Measurements from ENCODE around the gene KRT74.

The KRT74 gene

GRCh38 chr12:52559979-52560378 lies 13.7 kb downstream of the KRT74 start:
- no peak for TF ChIP-seq CTCF (IDR thresholded peaks at IDR 0.05)
- TF ChIP-seq ZFX (IDR thresholded peaks at IDR 0.05; ENCODE audit: borderline replicate concordance) = no peak
- no peak overlapping the region for H3K27ac ChIP-seq

GRCh38 chr12:52558781-52559445 lies 14.7 kb downstream of the KRT74 start:
- H3K27ac ChIP-seq = no peak overlapping the region
- TF ChIP-seq ZFX (IDR thresholded peaks at IDR 0.05; ENCODE audit: borderline replicate concordance) (no peak), CTCF (IDR thresholded peaks at IDR 0.05) (no peak)

- TF ChIP-seq ZFX (IDR thresholded peaks at IDR 0.05; ENCODE audit: borderline replicate concordance) = no peak
- no peak for TF ChIP-seq CTCF (IDR thresholded peaks at IDR 0.05)
- H3K27ac ChIP-seq = no peak overlapping the region
Observed at GRCh38 chr12:52557476-52557875, 16.2 kb downstream of the KRT74 start.

- H3K27ac ChIP-seq = no peak overlapping the region
- TF ChIP-seq ZFX (IDR thresholded peaks at IDR 0.05; ENCODE audit: borderline replicate concordance) = no peak
- TF ChIP-seq CTCF (IDR thresholded peaks at IDR 0.05) = no peak
Observed at GRCh38 chr12:52555577-52555976, 18.1 kb downstream of the KRT74 start.

GRCh38 chr12:52552681-52553195 lies 20.9 kb downstream of the KRT74 start, which contains the start of gene KRT71:
TSS of gene KRT71 (minus strand) at chr12:52553145. CDS start at chr12:52553077, 68 bp downstream.
- no peak within 1 kb of the TSS for H3K27ac ChIP-seq
- TF ChIP-seq ZFX (IDR thresholded peaks at IDR 0.05; ENCODE audit: borderline replicate concordance) (no peak), CTCF (IDR thresholded peaks at IDR 0.05) (no peak)

GRCh38 chr12:52552055-52552454 lies 21.6 kb downstream of the KRT74 start:
- no peak for TF ChIP-seq ZFX (IDR thresholded peaks at IDR 0.05; ENCODE audit: borderline replicate concordance)
- TF ChIP-seq CTCF (IDR thresholded peaks at IDR 0.05) = no peak

GRCh38 chr12:52551216-52551865 lies 22.3 kb downstream of the KRT74 start:
- TF ChIP-seq ZFX (IDR thresholded peaks at IDR 0.05; ENCODE audit: borderline replicate concordance) = no peak
- TF ChIP-seq CTCF (IDR thresholded peaks at IDR 0.05) = no peak
- no peak overlapping the region for H3K27ac ChIP-seq

More at GRCh38 chr12:52552055-52552454, 21.6 kb downstream of the KRT74 start:
- H3K27ac ChIP-seq = no peak overlapping the region

Measured in 22Rv1 (cell line).